IPS DF 4.7 (cell line): ENCODE measurements around the gene COL20A1.

ENCODE experiments used
- DNase-seq: peaks from one replicate; pipeline ENCODE4 v3.0.0-alpha.2; 2013; ENCODE audit warnings: low spot score; ENCODE audit errors: extremely low read depth

The COL20A1 gene

GRCh38 chr20:63307538-63308217 lies 14.7 kb downstream of the COL20A1 start:
- no peak for DNase-seq

DNA sequence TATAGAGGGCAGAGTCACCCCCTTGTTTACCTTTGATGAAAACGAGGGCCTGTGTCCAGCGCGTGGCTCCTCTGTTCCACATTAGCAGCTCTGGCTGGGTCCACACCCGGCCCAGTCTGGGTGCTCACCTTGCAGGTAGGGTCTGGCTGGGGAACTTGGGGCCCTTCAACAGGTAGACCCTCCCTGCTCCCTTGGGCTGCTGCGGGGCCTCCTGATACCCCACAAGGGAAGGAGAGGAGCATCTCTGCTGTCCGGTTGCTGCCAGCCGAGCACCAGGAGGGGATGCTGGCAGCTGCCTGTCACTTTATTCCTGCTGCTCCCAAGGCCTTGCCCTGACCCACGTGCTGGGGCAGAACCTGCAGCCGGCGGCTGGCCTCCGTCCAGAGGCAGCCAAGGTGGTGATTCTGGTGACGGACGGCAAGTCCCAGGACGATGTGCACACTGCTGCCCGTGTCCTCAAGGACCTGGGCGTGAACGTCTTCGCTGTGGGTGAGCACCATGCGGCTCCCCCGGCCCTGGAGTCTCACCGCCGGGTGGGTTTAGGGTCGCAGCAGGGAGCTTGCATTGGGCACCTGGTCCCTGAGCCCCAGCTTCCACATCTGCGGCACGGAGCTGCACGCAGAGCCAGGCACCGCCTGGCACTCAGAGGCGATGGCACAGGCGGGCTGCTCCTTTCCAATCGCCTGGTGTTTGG lies 15.4 kb downstream of the COL20A1 start:
- no peak for DNase-seq

- DNase-seq, result no peak
Observed at GRCh38 chr20:63309261-63310071, 16.5 kb downstream of the COL20A1 start.

GRCh38 chr20:63310265-63310991 lies 17.4 kb downstream of the COL20A1 start:
- no peak for DNase-seq

DNA sequence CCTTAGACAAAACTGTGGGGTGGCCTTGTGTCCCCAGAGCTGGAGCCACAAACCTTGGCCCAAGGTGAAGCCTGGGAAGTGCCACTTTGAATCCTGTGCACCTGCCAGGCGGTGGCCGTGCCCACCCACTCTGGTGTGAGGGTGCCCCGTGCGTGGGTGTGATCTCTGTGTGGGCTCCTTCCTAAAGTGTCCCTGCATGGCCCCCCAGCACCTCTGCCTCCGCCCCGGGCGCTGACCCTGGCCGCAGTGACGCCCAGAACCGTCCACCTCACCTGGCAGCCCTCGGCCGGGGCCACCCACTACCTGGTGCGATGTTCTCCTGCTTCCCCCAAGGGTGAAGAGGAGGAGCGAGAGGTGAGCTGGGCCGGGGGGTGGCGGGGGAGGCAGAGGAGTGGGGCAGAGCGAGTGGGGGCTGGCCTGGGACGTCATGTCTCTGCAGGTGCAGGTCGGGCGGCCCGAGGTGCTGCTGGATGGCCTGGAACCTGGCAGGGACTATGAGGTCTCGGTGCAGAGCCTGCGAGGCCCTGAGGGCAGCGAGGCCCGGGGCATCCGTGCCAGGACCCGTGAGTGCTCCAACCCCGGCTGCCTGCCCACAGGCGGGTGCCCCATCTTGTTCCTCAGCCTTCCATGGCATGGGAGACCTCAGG lies 18.3 kb downstream of the COL20A1 start:
- DNase-seq, result no peak

DNA sequence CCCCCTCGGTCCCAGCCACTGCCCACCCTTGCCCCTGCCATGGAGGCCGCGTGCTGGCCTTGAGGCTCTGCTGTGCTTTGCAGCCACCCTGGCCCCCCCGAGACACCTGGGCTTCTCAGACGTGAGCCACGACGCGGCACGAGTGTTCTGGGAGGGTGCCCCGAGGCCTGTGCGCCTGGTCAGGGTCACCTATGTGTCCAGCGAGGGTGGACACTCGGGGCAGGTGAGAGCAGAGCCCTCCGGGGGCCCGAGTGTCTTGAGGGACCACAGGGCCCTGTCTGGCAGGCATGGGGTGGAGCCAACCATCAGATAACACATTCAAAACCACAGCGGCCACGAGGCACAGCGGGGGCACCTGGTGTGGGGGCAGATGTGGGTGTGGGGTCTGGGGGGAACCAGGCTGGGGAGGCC lies 18.9 kb downstream of the COL20A1 start:
- no peak for DNase-seq

DNA sequence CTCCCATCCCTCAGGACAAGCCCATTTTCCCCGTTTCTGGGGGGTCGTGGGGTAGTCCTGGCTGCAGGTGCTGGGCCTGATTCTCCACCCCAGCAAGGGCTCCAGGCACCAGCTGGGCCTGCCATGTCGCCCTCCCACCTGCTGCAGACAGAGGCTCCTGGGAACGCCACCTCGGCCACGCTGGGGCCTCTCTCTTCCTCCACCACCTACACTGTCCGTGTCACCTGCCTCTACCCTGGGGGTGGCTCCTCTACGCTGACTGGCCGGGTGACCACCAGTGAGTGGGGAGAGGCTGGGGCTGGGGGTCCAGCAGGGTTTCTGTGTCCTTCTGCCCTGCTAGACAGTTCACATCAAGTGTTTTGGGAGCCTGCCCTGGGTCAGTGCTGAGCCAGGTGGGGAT lies 19.3 kb downstream of the COL20A1 start:
- DNase-seq, result no peak

- no peak for DNase-seq
Observed at GRCh38 chr20:63312690-63313348, 19.8 kb downstream of the COL20A1 start.

- no peak for DNase-seq
Observed at GRCh38 chr20:63313349-63314014, 20.5 kb downstream of the COL20A1 start.

DNA sequence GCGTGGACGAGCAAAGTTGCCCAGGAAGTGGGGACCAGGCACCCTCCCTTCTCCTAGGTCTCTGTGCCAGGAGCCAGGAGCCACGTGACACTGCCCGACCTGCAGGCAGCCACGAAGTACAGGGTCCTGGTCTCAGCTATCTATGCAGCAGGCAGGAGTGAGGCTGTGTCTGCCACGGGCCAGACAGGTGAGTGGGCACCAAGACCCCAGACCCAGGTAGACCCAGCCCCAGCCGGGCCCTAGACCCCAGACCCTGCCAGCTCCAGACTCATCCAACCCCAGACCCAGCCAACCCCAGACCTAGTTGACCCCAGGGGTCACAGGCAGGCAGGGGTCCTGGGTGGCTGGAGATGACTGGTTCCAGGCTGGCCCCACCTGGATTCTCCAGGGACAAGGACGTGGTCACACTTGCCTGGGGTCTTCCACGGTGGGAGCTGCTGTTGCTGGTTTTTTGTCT lies 21.1 kb downstream of the COL20A1 start:
- DNase-seq, result no peak

- DNase-seq, result no peak
Observed at GRCh38 chr20:63314566-63315239, 21.7 kb downstream of the COL20A1 start.

- DNase-seq, result no peak
Observed at GRCh38 chr20:63315240-63315689, 22.3 kb downstream of the COL20A1 start.

DNA sequence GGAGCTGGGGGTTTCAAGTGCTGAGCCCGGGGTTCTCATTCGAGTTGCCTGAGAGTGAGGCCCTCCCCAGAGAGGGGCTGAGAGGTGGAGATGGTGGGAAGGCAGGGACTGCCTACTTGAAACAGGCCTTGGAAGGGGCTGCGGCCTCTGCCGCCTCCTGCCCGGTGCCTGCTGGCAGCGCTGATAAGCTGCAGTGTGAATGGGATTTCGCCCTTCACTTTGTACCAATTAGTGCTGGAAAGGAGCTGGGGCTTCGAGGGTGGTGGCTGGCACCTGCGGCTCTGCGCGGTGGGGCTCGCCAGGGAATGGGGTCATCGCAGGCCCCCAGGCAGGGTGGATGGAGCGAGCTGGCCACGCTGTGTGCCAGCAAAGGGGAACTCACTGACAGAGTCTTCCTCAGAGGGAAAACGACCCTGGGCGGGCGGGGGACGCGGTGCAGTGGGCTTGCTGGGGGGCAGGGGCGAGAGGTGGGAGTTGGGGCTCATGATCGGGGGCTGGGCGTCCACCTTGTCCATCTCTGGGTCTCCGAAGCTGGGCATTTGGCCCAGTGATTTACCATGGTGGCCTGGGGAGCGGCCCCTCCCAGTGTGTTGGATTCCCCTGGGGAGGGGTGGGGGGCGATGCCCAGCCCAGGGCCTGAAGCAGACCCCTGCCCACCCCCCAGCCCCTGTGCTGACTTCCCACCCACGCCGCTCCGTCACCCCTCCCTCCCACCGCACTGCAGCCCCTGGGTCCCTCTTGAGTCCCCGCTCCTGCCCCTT lies 22.9 kb downstream of the COL20A1 start:
- no peak for DNase-seq

DNA sequence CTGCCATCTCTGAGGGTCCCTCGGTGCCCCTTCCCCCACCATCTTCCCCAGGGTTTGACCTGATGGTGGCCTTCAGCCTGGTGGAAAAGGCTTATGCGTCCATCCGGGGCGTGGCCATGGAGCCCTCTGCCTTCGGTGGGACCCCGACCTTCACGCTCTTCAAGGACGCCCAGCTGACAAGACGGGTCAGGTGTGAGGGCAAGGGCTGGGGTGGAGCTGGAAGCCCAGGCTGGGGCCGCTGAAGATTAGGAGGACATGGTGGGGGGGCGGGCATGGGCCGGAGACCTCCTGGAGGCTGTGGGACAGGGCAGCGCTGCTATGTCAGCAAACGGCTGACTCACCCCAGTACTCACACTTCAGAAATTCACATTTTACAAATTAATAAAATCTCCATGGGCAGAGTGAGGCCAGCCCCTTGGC lies 23.5 kb downstream of the COL20A1 start:
- no peak for DNase-seq

- DNase-seq, result no peak
Observed at GRCh38 chr20:63317061-63317460, 24.1 kb downstream of the COL20A1 start.

DNA sequence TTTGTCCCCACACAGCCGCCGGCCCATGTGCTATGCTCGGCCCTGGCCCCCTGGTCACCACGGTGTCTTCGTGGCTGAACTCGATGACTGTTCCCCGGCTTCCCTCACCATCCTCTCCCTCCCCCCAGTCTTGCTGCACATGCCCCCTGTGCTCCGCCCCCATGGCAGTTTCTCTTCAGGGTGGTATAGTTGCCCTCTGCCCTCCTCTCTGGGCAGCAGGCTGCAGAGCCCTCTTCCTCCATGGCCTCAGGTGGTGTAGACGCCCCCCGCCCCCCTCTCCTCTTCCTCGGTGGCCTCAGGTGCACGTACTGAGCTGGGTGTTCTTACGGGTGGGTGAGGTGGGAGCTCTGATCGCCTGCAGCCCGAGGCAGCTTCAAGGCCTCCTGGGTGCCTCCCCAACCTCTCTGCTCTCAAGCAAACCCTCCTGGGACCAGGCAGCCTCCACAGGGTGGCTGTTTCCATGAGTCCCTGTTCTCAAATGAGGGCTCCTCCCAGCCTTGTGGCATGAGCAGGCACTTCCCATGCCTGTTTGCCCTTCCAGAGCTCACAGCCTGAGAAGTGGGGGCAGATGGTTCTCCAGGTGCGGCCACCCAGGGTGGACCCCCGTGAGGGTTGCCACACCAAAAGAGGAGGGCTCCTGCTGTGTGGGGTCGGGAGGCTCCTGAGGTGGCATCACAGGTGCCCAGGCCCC lies 24.8 kb downstream of the COL20A1 start:
- no peak for DNase-seq

DNA sequence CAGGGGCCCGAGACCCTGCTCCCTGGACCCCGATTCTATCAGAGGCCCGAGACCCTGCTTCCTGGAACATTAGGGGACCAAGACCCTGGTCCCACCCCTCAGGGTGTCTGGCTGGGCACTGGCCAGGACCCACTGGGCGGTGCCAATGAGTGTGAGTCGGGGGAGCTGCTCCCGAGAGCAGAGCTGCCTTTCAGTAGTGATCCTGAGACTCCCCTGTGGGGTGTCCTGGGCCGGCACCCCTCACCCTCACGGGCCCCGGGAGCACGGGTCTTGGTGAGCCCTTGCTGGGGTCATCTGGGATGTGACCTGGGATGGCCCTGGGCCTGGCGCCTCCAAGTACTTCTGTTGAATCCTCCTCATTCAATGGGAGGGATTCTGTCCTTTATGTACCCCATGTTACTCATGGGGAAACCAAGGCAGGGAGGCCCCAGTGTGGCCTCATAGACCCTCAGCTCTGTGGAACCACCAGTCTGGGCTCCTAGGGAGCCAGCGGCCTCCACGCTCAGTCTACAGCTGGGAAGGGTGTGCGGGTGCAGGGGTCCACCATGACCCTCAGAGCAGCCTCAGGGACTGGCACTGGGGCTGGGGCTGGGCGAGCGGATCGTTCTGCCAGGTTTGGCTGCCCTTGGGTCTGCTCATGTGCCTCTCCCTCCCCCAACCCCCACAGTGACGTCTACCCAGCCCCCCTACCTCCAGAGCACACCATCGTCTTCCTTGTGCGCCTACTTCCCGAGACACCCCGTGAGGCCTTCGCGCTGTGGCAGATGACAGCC lies 25.6 kb downstream of the COL20A1 start:
- no peak for DNase-seq
